Peyer's patch (tissue), 4 donors: ENCODE results near the gene HOXD10.

Experiments
- CTCF ChIP-seq, 6 experiments: fragments of 450-650 bp in 4 of 6; fragments of 200-600 bp in 2 of 6; sonication (generic) in 1 of 6; IDR thresholded peaks; one replicate each; pipeline ENCODE4 v1.5.1; 2017 to 2019; ENCODE audit warnings: antibody characterized with exemption in 6 of 6, mild to moderate bottlenecking in 3 of 6, moderate library complexity in 1 of 6
- POLR2A ChIP-seq, 2 donors: fragments of 450-650 bp; IDR thresholded peaks; one replicate each; pipeline ENCODE4 v1.5.1; 2017; ENCODE audit warnings: antibody characterized with exemption in 2 of 2, mild to moderate bottlenecking in 2 of 2, moderate library complexity in 2 of 2

DNA sequence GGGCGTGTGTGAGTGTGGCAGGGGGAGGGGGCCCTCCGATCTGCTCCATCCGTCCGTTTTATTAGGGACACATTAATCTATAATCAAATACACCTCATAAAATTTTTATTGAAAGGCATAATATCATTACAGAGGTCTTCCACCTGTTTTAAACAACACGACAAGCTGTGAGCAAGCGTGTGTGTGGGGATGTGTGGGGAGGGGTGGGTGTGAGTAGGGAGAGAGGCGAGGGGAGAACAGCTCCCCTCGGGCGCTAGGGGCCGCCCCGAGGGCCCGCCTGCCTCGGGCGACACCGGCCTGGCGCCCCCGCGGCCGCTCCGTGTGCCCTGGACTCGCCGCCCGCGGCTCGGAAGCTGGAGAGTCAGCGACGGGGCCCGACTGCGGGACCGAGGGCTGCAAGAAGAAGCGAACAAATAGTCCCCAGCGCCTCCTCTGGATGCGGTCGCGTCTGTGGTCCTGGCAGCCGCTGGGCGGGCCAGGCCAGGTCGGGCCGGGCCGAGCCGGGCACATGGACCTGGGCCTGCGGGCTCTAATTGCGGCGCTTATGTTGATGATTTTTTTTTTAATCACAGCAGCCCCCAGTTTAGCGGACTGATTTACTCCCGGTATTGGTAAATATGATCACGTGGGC lies 5.6 kb downstream of the HOXD10 start:
- TF ChIP-seq CTCF (IDR thresholded peaks at IDR 0.05) (no peak), POLR2A (IDR thresholded peaks at IDR 0.05) (no peak)
